Endothelial cell (in vitro differentiated cells): ENCODE results near the gene ATP1A3. TPM values are rescaled to one million over a fixed set of nuclear protein-coding genes. Genes with fewer than 3 reads are reported as not detected.

Experiments used
- DNase-seq: peaks from one replicate; pipeline ENCODE4 v3.0.0; 2021; ENCODE audit warnings: low spot score
- H3K27ac Mint-ChIP-seq: one replicate; pipeline ENCODE4 v1.8.0; 2021; ENCODE audit warnings: mixed read lengths, inconsistent platforms; ENCODE audit not compliant: unreplicated experiment
- H3K27me3 Mint-ChIP-seq: one replicate; pipeline ENCODE4 v1.8.0; 2021; ENCODE audit warnings: mild to moderate bottlenecking, moderate library complexity, mixed read lengths, inconsistent platforms; ENCODE audit not compliant: unreplicated experiment
- H3K36me3 Mint-ChIP-seq: one replicate; pipeline ENCODE4 v1.8.0; 2021; ENCODE audit warnings: mild to moderate bottlenecking, low read depth, mixed read lengths, inconsistent platforms; ENCODE audit not compliant: unreplicated experiment
- H3K4me1 Mint-ChIP-seq: one replicate; pipeline ENCODE4 v1.8.0; 2021; ENCODE audit warnings: mild to moderate bottlenecking, mixed read lengths, inconsistent platforms; ENCODE audit not compliant: unreplicated experiment
- H3K4me3 Mint-ChIP-seq: one replicate; pipeline ENCODE4 v1.8.0; 2021; ENCODE audit warnings: mild to moderate bottlenecking, mixed read lengths, inconsistent platforms; ENCODE audit not compliant: unreplicated experiment
- H3K9me3 Mint-ChIP-seq: one replicate; pipeline ENCODE4 v1.8.0; 2021; ENCODE audit warnings: mixed read lengths, inconsistent platforms; ENCODE audit not compliant: unreplicated experiment
- CTCF ChIP-seq: fragments of 200-600 bp; sonication (generic); IDR thresholded peaks from one replicate; pipeline ENCODE4 v1.5.0; 2021; ENCODE audit warnings: antibody characterized with exemption; ENCODE audit not compliant: unreplicated experiment
- total RNA-seq: library from RNA; stranded (reverse); fragmentation: NEBNext Ultra II Directional; extraction: Animal tissue kit (Norgen Biotek cat#: 25700); gene quantifications from one replicate; pipeline ENCODE4 v1.2.1, GENCODE V29; 2021; ENCODE audit not compliant: unreplicated experiment

Gene ATP1A3
- total RNA-seq, 1 donor from 2014 or later: not detected

DNA sequence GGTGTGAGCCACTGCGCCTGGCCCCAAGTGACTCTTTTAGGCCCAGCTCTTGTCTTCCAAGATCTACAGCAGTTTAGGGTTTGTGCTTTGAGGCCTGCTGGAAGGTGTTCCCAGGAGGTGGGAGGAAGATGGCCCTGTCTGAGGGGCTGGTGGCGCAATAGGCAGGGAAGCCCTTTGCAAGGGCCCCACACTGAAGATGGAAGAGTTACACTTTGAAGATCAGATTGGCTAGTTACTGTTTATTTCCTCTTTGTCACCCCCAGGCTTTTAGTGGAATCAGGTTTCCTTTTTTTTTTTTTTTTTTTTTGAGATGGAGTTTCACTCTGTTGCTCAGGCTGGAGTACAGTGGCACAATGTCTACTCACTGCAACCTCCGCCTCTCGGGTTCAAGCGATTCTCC is 33.1 kb downstream of the ATP1A3 start:
- peaks cover 14% of the 10 kb centered on the region for H3K36me3 Mint-ChIP-seq
- peaks cover 31% of the 10 kb centered on the region for H3K4me1 Mint-ChIP-seq
- H3K9me3 Mint-ChIP-seq: no peaks in the 10 kb centered on the region
- peaks cover 10% of the 10 kb centered on the region for H3K27me3 Mint-ChIP-seq
- H3K4me3 Mint-ChIP-seq: no peak overlapping the region
- no peak overlapping the region for H3K27ac Mint-ChIP-seq
- TF ChIP-seq CTCF: no peak
- no peak for DNase-seq

DNA sequence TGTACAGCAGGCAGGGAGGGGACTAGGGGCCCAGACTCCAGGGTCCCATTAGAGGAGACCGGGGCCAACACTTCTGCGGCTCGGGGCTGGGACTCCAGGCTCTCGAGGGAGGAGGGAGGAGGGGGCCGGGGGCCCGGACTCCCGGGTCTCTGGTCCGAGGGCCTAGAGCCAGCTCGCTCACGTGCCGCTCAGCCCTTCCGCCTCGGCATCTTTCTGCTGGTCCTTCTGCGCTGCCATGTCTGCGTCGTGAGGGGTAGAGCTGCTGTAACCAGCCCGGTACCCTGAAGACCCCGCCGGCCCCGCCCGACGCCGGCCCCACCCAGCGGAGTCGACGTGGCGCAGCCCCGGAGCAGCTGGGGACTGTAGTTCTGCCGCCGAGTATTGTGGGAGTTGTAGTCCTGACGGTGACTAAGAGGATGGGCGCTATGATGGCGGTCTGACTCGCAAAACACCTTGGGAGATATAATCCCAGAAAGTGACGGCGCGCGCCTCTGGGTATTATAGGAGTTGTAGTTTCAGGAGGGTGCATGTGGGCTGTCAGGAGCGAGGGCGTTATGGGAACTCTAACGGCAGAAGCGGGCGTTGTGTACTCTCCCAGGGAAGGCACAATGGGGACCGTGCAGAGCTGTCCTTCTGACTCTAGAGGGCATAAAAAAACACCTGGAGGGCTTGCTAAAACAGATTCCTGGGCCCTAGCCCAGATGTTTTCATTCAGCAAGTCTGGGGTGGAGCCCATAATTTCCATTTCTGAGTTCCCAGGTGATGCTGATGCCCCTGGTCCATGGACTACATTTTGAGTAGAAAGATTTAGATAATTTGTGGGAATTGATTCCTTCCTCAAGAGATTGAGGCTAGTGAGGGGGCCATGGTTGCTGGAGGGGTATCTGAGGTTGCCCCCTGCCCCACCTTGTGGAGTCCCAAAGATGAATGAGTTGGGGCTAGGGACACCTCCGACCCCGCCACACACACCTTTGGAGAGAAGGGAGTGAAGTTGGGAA is 34.7 kb downstream of the ATP1A3 start, which contains the start of gene RABAC1:
RABAC1 (minus strand) TSS at position 266 of the 998 bp plus-strand sequence; CDS start at position 237, 29 bp downstream.
- Mint-ChIP-seq H3K27me3 (peaks cover 10% of the 10 kb centered on the region), H3K4me1 (peaks cover 31% of the 10 kb centered on the region), H3K36me3 (peaks cover 14% of the 10 kb centered on the region), H3K27ac (peak within 1 kb of the TSS; percentile 93), H3K9me3 (no peaks in the 10 kb centered on the region), H3K4me3 (peak within 1 kb of the TSS; percentile 98)
- TF ChIP-seq CTCF: no peak
- peak; percentile 88 for DNase-seq

DNA sequence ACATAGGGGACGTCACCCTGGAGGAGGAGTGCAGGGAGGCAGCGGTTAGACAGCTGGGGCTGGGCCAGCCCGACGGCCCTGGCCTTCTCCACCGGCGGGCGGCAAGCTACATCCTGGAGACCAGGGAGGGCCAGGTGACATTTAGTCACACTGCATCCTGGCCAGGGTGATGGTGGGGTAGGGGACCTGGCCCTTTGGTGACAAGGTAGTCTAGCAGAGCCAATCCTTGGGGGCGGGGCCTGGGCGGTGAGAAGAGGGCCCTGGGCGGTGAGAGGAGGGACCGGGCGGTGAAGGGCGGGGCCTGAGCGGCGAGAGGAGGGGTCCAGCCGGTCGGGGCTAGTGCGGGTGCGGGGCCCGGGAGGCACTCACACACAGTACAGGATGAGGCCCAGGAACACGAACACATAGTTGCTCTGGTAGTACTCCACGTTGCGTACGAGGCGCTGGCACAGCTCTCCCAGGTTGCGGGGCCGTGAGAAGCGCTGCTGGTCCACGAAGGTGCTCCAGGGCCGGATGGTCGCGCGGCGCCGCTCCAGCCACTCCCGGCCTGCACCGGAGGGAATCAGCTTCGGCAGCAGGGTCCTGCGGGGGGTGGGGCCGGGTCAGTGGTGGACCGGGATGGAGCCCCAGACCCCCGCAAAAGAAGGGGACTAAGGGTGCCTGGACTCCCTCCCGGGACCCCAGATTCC is 35.5 kb downstream of the ATP1A3 start:
- Mint-ChIP-seq H3K4me3 (peak overlapping the region; percentile 98), H3K4me1 (peaks cover 31% of the 10 kb centered on the region), H3K36me3 (peaks cover 14% of the 10 kb centered on the region), H3K27ac (no peak overlapping the region), H3K9me3 (no peaks in the 10 kb centered on the region), H3K27me3 (peaks cover 10% of the 10 kb centered on the region)
- TF ChIP-seq CTCF: no peak
- DNase-seq: peak; percentile 87

- peak; percentile 85 for TF ChIP-seq CTCF
- DNase-seq: peak; percentile 77
- Mint-ChIP-seq H3K4me3 (peak overlapping the region; percentile 92), H3K4me1 (peaks cover 27% of the 10 kb centered on the region), H3K27me3 (peaks cover 10% of the 10 kb centered on the region), H3K27ac (peak overlapping the region; percentile 93), H3K9me3 (no peaks in the 10 kb centered on the region), H3K36me3 (peaks cover 14% of the 10 kb centered on the region)
Observed at GRCh38 chr19:41957838-41958366, 36.1 kb downstream of the ATP1A3 start.
